Measurements from ENCODE around the gene GCN1. TPM values are rescaled to one million over a fixed set of nuclear protein-coding genes. Genes with fewer than 3 reads are reported as not detected.
"Not testable (repeated sequence)": the region's sequence is repeated elsewhere in the genome, so short reads cannot be mapped to it uniquely, and the experiment has no call there.

GCN1 gene
- total and polyA plus RNA-seq, 8 donors: 51.8 to 89.4 (median 57.9) TPM

GRCh38 chr12:120199595-120200306 lies 5.2 kb upstream of the GCN1 start:
- Histone ChIP-seq H3K27ac (peak overlapping the region; percentile 33 to 90), H3K27me3 (no peaks in the 10 kb centered on the region), H3K4me1 (peaks cover 10 to 56% of the 10 kb centered on the region in 2 donors), H3K36me3 (peaks cover 8 to 44% of the 10 kb centered on the region in 2 donors), H3K4me3 (peak overlapping the region; percentile 79 to 91), H3K9me3 (no peaks in the 10 kb centered on the region)
- peak; percentile 23 for ATAC-seq
- intact Hi-C loops (cut with DNase I): no loop called here
- peak in 1 of 4 donors; percentile 61 for DNase-seq
- TF ChIP-seq, protein P1, sequence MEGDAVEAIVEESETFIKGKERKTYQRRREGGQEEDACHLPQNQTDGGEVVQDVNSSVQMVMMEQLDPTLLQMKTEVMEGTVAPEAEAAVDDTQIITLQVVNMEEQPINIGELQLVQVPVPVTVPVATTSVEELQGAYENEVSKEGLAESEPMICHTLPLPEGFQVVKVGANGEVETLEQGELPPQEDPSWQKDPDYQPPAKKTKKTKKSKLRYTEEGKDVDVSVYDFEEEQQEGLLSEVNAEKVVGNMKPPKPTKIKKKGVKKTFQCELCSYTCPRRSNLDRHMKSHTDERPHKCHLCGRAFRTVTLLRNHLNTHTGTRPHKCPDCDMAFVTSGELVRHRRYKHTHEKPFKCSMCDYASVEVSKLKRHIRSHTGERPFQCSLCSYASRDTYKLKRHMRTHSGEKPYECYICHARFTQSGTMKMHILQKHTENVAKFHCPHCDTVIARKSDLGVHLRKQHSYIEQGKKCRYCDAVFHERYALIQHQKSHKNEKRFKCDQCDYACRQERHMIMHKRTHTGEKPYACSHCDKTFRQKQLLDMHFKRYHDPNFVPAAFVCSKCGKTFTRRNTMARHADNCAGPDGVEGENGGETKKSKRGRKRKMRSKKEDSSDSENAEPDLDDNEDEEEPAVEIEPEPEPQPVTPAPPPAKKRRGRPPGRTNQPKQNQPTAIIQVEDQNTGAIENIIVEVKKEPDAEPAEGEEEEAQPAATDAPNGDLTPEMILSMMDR (IDR thresholded peaks at IDR 0.05): no peak

GRCh38 chr12:120199025-120199424 lies 4.5 kb upstream of the GCN1 start:
- intact Hi-C loops (cut with DNase I): no loop called here
- peaks cover 8 to 44% of the 10 kb centered on the region in 2 donors for H3K36me3 ChIP-seq
- peak overlapping the region in 1 of 2 donors; percentile 79 for H3K4me3 ChIP-seq
- no peak for ATAC-seq
- no peak for DNase-seq
- no peaks in the 10 kb centered on the region for H3K9me3 ChIP-seq
- TF ChIP-seq, protein P1 (IDR thresholded peaks at IDR 0.05): no peak
- no peaks in the 10 kb centered on the region for H3K27me3 ChIP-seq
- no peak overlapping the region for H3K27ac ChIP-seq
- peaks cover 10 to 59% of the 10 kb centered on the region in 2 donors for H3K4me1 ChIP-seq

GRCh38 chr12:120197542-120197887 lies 3.0 kb upstream of the GCN1 start:
- H3K36me3 ChIP-seq: peaks cover 8 to 44% of the 10 kb centered on the region in 2 donors
- no peak for ATAC-seq
- DNase-seq: no peak
- H3K27me3 ChIP-seq: no peaks in the 10 kb centered on the region
- intact Hi-C loops (cut with DNase I): no loop called here
- TF ChIP-seq, protein P1 (IDR thresholded peaks at IDR 0.05): no peak
- H3K9me3 ChIP-seq: no peaks in the 10 kb centered on the region
- peaks cover 10 to 74% of the 10 kb centered on the region in 2 donors for H3K4me1 ChIP-seq
- H3K4me3 ChIP-seq: no peak overlapping the region
- H3K27ac ChIP-seq: no peak overlapping the region

DNA sequence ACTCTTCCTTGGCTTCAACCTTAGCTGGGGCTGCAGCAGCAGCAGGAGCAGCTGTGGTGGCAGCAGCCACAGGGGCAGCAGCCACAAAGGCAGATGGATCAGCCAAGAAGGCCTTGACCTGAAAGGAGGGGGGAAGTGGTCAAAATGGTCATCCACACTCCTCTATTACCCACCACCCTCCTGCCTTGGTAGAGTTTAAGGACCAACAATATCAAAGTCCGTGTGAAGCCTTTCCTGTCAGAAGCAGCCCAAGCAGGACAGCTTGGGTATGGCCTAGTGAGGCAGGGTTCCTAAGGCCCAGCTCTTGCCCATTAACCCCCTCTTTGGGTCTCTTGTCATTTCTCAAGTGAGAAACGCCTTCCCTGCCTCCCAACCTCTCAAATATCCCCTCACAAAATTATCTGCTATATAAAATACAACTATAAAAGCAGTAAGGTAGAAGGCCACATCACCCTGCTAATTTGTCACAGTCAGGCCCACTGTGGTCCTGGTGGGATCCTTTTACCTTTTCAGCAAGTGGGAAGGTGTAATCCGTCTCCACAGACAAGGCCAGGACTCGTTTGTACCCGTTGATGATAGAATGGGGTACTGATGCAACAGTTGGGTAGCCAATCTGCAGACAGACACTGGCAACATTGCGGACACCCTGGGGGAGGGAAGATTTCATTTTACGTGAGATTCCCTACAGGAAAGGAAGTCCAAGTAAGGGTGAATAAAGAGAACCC lies 2.5 kb upstream of the GCN1 start:
- not testable (repeated sequence) for H3K27me3 ChIP-seq, H3K4me3 ChIP-seq

DNA sequence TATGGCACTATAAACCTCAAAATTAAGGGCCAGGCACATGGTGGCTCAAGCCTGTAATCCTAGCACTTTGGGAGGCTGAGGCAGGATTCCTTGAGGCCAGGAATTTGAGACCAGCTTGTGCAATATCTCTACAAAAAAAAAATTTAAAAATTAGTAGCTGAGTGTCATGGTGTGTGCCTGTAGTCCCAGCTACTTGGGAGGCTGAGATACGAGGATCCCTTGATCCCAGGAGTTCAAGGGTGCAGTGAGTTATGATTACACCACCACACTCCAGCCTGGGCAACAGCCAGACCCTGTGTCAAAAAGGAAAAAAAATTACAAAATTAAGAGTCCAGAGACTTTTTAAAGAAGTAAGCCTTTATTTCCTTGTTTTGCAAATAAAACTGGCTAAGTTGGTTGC lies 1.8 kb upstream of the GCN1 start:
- DNase-seq (no peak), ATAC-seq (no peak)
- intact Hi-C loops (cut with DNase I): no loop called here
- peaks cover 10 to 79% of the 10 kb centered on the region in 2 donors for H3K4me1 ChIP-seq
- H3K36me3 ChIP-seq: peaks cover 8 to 44% of the 10 kb centered on the region in 2 donors
- no peak overlapping the region for H3K27ac ChIP-seq
- no peaks in the 10 kb centered on the region for H3K27me3 ChIP-seq
- no peaks in the 10 kb centered on the region for H3K9me3 ChIP-seq
- TF ChIP-seq, protein P1 (IDR thresholded peaks at IDR 0.05): no peak
- H3K4me3 ChIP-seq: no peak overlapping the region

More for the DNA sequence above, 2.5 kb upstream of the GCN1 start:
- ATAC-seq; DNase-seq; H3K9me3 ChIP-seq; H3K27ac ChIP-seq; intact Hi-C loops (cut with DNase I): not testable (repeated sequence)
- H3K36me3 ChIP-seq: peaks cover 8 to 44% of the 10 kb centered on the region in 2 donors
- peaks cover 10 to 79% of the 10 kb centered on the region in 2 donors for H3K4me1 ChIP-seq
